GM18951 (cell line): Measurements from ENCODE around the gene PLCG2.
"Not testable (repeated sequence)": the region's sequence is repeated elsewhere in the genome, so short reads cannot be mapped to it uniquely, and the experiment has no call there.

Source experiments
- POLR2A ChIP-seq: IDR thresholded peaks from 4 replicates; pipeline ENCODE4 v1.6.1; 2011; ENCODE audit warnings: mild to moderate bottlenecking; ENCODE audit not compliant: insufficient read length, insufficient read depth; ENCODE audit errors: extremely low read depth
- in situ Hi-C: fragments of 300-500 bp; cut with MboI; formaldehyde crosslinking; loops from one replicate; pipeline ENCODE4 v1.12.0; 2022; ENCODE audit warnings: low sequenced_read_pairs, mixed read lengths, inconsistent platforms; ENCODE audit not compliant: unreplicated experiment

The PLCG2 gene

GRCh38 chr16:81938326-81939163 is 159.5 kb downstream of the PLCG2 start:
- TF ChIP-seq POLR2A: no peak
- in situ Hi-C loops: no loop called here

GRCh38 chr16:81939164-81940056 is 160.3 kb downstream of the PLCG2 start:
- in situ Hi-C loops: no loop called here
- no peak for TF ChIP-seq POLR2A

GRCh38 chr16:81940781-81941560 is 161.9 kb downstream of the PLCG2 start:
- TF ChIP-seq POLR2A: no peak
- in situ Hi-C loops: no loop called here

- in situ Hi-C loops: no loop called here
- no peak for TF ChIP-seq POLR2A
Observed at GRCh38 chr16:81942007-81942601, 163.0 kb downstream of the PLCG2 start.

GRCh38 chr16:81945665-81946064 is 166.6 kb downstream of the PLCG2 start:
- no peak for TF ChIP-seq POLR2A
- in situ Hi-C loops: no loop called here

GRCh38 chr16:81946206-81946605 is 167.1 kb downstream of the PLCG2 start:
- in situ Hi-C loops: no loop called here
- TF ChIP-seq POLR2A: no peak

GRCh38 chr16:81951564-81951963 is 172.5 kb downstream of the PLCG2 start:
- no peak for TF ChIP-seq POLR2A
- in situ Hi-C loops: no loop called here

- in situ Hi-C loops: no loop called here
- no peak for TF ChIP-seq POLR2A
Observed at GRCh38 chr16:81956213-81956948, 177.3 kb downstream of the PLCG2 start.

GRCh38 chr16:81964808-81965207 is 185.7 kb downstream of the PLCG2 start:
- in situ Hi-C loops: no loop called here
- no peak for TF ChIP-seq POLR2A

- in situ Hi-C loops: no loop called here
- no peak for TF ChIP-seq POLR2A
Observed at GRCh38 chr16:81967358-81967757, 188.3 kb downstream of the PLCG2 start.

- no peak for TF ChIP-seq POLR2A
- in situ Hi-C loops: no loop called here
Observed at GRCh38 chr16:81971853-81972252, 192.8 kb downstream of the PLCG2 start.

GRCh38 chr16:81973737-81974136 is 194.6 kb downstream of the PLCG2 start:
- in situ Hi-C loops: no loop called here
- TF ChIP-seq POLR2A: no peak

- no peak for TF ChIP-seq POLR2A
- in situ Hi-C loops: no loop called here
Observed at GRCh38 chr16:81975637-81976036, 196.5 kb downstream of the PLCG2 start.

- in situ Hi-C loops: not testable (repeated sequence)
Observed at GRCh38 chr16:81977335-81977942, 198.3 kb downstream of the PLCG2 start.
